HG03139 (cell line): ENCODE measurements around the gene CPNE2.
"Not testable (repeated sequence)": the region's sequence is repeated elsewhere in the genome, so short reads cannot be mapped to it uniquely, and the experiment has no call there.

Source experiments
- ATAC-seq: cut with Tn5 transposase; IDR thresholded peaks from one replicate; pipeline ENCODE4 v1.9.1; 2021; ENCODE audit not compliant: unreplicated experiment

CPNE2 gene

GRCh38 chr16:57098188-57098841 is 5.9 kb downstream of the CPNE2 start:
- ATAC-seq, result no peak

GRCh38 chr16:57099965-57100364 is 7.6 kb downstream of the CPNE2 start:
- ATAC-seq, result not testable (repeated sequence)

GRCh38 chr16:57100445-57100844 is 8.1 kb downstream of the CPNE2 start:
- ATAC-seq, result no peak

- ATAC-seq, result no peak
These were observed 10.8 kb downstream of the CPNE2 start for GRCh38 chr16:57102888-57103851.

- ATAC-seq, result no peak
These were observed 12.3 kb downstream of the CPNE2 start for GRCh38 chr16:57104706-57105105.

- no peak for ATAC-seq
These were observed 12.8 kb downstream of the CPNE2 start for GRCh38 chr16:57105184-57105583.

- ATAC-seq, result no peak
These were observed 14.4 kb downstream of the CPNE2 start for GRCh38 chr16:57106767-57107166.

- ATAC-seq, result no peak
These were observed 15.0 kb downstream of the CPNE2 start for GRCh38 chr16:57107321-57107922.

GRCh38 chr16:57108432-57108831 is 16.0 kb downstream of the CPNE2 start:
- no peak for ATAC-seq

GRCh38 chr16:57109259-57110105 is 17.1 kb downstream of the CPNE2 start:
- ATAC-seq, result not testable (repeated sequence)

GRCh38 chr16:57110937-57111336 is 18.6 kb downstream of the CPNE2 start:
- ATAC-seq, result no peak

GRCh38 chr16:57111420-57111819 is 19.0 kb downstream of the CPNE2 start:
- no peak for ATAC-seq

GRCh38 chr16:57112403-57113041 is 20.1 kb downstream of the CPNE2 start:
- no peak for ATAC-seq

- no peak for ATAC-seq
These were observed 20.7 kb downstream of the CPNE2 start for GRCh38 chr16:57113042-57113453.

GRCh38 chr16:57113664-57114063 is 21.3 kb downstream of the CPNE2 start:
- no peak for ATAC-seq

GRCh38 chr16:57115168-57115513 is 22.8 kb downstream of the CPNE2 start:
- ATAC-seq, result no peak

- ATAC-seq, result no peak
These were observed 23.3 kb downstream of the CPNE2 start for GRCh38 chr16:57115514-57116182.

- ATAC-seq, result no peak
These were observed 26.2 kb downstream of the CPNE2 start for GRCh38 chr16:57118461-57119084.

- no peak for ATAC-seq
These were observed 31.0 kb downstream of the CPNE2 start for GRCh38 chr16:57123216-57123973.
